Measurements from ENCODE around the gene ZBTB21.

GRCh38 chr21:41979335-41979734 lies 30.8 kb downstream of the ZBTB21 start:
- TF ChIP-seq CTCF (IDR thresholded peaks at IDR 0.05; ENCODE audit: low read depth, low read length, poor library complexity, severe bottlenecking) (no peak), EZH2phosphoT487 (IDR thresholded peaks at IDR 0.05; ENCODE audit: borderline replicate concordance, low read length) (no peak)

Measured in DOHH2 (cell line).